ENCODE measurements around the gene IRGC.

IRGC gene

DNA sequence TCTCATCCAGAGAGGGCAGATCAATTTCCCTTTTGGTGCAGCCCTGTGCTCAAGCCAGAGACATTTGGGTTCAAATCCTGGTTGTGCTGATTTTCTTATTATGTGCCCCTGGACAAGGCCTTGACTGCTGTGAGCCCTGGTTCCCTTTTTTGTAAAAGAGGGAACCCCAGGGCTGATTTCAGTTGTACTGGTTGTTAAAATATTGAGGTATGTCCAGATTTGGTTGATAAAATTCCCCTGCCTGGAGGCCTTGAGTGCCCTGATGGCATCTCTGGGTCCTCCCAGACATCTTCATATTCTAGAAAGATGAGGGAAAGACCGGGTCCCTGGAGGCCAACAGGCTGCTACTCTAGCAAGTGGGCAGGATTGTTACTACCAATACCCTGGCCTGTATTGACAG is 31.6 kb upstream of the IRGC start:
- no peaks in the 10 kb centered on the region for H3K27me3 ChIP-seq
- H3K4me1 ChIP-seq (ENCODE audit: control insufficient read depth in 1 of 2, insufficient read depth in 1 of 2, low read depth in 1 of 2, low read length in 1 of 2): peaks cover 55 to 57% of the 10 kb centered on the region in 2 experiments
- no peaks in the 10 kb centered on the region for H3K36me3 ChIP-seq
- H3K4me3 ChIP-seq (ENCODE audit: low read depth in 1 of 2, low read length in 1 of 2): no peak overlapping the region
- no peaks in the 10 kb centered on the region for H3K9me3 ChIP-seq
- TF ChIP-seq, protein P1, sequence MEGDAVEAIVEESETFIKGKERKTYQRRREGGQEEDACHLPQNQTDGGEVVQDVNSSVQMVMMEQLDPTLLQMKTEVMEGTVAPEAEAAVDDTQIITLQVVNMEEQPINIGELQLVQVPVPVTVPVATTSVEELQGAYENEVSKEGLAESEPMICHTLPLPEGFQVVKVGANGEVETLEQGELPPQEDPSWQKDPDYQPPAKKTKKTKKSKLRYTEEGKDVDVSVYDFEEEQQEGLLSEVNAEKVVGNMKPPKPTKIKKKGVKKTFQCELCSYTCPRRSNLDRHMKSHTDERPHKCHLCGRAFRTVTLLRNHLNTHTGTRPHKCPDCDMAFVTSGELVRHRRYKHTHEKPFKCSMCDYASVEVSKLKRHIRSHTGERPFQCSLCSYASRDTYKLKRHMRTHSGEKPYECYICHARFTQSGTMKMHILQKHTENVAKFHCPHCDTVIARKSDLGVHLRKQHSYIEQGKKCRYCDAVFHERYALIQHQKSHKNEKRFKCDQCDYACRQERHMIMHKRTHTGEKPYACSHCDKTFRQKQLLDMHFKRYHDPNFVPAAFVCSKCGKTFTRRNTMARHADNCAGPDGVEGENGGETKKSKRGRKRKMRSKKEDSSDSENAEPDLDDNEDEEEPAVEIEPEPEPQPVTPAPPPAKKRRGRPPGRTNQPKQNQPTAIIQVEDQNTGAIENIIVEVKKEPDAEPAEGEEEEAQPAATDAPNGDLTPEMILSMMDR (IDR thresholded peaks at IDR 0.05): no peak
- peak overlapping the region; percentile 87 for H3K27ac ChIP-seq

DNA sequence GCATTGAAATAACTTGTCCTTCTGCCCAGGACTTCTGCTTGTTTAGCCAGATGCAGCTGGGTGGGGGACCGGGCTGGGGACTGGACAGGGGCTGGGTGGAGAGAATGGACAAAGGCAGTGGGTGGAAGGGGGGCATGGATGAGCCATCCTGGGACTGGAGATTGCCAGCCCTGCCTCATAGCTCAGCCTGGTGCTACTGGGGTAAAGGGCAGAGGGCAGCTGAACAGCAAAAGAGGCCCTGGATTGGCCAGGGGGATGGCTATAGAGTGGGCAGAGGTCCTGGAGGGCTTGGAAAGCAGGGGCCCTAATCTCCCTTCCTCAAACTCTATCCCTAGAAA is 28.2 kb upstream of the IRGC start:
- Histone ChIP-seq H3K27me3 (no peaks in the 10 kb centered on the region), H3K27ac (peak overlapping the region; percentile 96), H3K4me3 (ENCODE audit: low read depth in 1 of 2, low read length in 1 of 2) (no peak overlapping the region), H3K36me3 (no peaks in the 10 kb centered on the region), H3K4me1 (ENCODE audit: control insufficient read depth in 1 of 2, insufficient read depth in 1 of 2, low read depth in 1 of 2, low read length in 1 of 2) (peaks cover 73 to 76% of the 10 kb centered on the region in 2 experiments), H3K9me3 (no peaks in the 10 kb centered on the region)
- TF ChIP-seq, protein P1 (IDR thresholded peaks at IDR 0.05): no peak

DNA sequence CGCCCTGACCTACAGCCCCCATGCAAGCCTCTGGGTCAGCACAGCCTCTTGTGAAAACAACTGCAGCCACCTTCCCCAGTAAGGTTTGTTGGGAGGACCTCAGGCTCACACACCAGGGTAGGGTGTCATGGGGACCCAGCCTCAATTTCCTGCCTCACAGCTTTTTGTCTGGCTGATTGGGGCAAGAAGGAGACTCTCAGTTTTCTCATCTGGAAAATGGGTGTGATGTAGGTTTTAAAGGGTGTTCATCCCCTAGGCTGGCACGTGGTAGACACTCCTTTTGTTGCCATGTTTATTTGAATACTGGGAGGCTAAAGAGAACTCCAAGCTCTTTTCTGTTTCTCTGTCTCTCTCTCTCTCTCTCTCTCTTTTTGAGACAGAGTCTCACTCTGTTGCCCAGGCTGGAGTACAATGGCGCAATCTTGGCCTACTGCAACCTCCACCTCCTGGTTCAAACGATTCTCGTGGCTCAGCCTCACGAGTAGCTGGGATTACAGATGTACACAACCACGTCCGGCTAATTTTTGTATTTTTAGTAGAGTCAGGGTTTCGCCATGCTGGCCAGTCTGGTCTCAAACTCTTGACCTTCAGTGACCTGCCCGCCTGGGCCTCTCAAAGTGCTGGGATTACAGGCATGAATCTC is 27.7 kb upstream of the IRGC start:
- H3K4me1 ChIP-seq (ENCODE audit: control insufficient read depth in 1 of 2, insufficient read depth in 1 of 2, low read depth in 1 of 2, low read length in 1 of 2): peaks cover 73 to 76% of the 10 kb centered on the region in 2 experiments
- H3K36me3 ChIP-seq: no peaks in the 10 kb centered on the region
- peak overlapping the region; percentile 96 for H3K27ac ChIP-seq
- no peaks in the 10 kb centered on the region for H3K9me3 ChIP-seq
- H3K4me3 ChIP-seq (ENCODE audit: low read depth in 1 of 2, low read length in 1 of 2): no peak overlapping the region
- no peaks in the 10 kb centered on the region for H3K27me3 ChIP-seq
- TF ChIP-seq, protein P1 (IDR thresholded peaks at IDR 0.05): no peak

DNA sequence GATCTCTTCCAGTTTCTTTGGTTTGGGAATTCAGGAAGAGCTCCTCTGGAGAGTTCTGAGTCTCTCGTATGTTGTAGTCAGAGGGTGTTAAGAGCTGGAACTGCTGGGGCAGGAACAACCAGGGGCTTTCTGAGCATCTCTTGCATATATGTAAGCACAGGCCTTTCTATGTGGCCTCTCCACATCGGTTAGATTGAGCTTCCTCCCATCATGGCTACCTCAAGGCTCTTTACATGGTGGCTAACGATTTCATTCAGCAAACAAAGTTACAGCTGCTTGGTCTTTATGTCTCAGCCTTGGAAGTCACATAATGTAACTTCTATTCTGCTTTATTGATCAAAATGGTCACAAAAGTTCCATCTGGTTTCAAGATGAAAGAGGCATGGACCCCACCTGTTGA is 25.4 kb upstream of the IRGC start:
- TF ChIP-seq, protein P1 (IDR thresholded peaks at IDR 0.05): no peak
- Histone ChIP-seq H3K36me3 (no peaks in the 10 kb centered on the region), H3K9me3 (no peaks in the 10 kb centered on the region), H3K4me3 (ENCODE audit: low read depth in 1 of 2, low read length in 1 of 2) (no peak overlapping the region), H3K27ac (peak overlapping the region; percentile 96), H3K27me3 (no peaks in the 10 kb centered on the region), H3K4me1 (ENCODE audit: control insufficient read depth in 1 of 2, insufficient read depth in 1 of 2, low read depth in 1 of 2, low read length in 1 of 2) (peaks cover 79 to 80% of the 10 kb centered on the region in 2 experiments)

DNA sequence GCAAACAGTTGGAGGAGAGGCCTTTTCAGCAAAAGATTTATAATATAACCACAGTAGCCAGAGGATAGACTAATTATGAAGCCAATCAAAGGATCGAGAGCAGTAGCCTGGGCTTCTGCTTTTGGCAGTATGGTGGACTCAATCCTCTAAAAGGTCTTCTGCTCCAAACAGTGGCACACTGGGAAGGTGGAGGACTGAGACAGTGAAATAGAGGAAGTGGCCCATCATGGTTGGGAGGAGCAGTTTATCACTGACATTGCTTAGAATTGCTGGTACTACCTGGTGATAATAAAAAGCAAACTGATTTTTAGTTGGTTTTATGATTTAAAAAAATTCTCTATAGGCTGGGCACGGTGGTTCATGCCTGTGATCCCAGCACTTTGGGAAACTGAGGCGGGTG is 25.0 kb upstream of the IRGC start:
- peak overlapping the region; percentile 96 for H3K27ac ChIP-seq
- TF ChIP-seq, protein P1 (IDR thresholded peaks at IDR 0.05): no peak
- no peak overlapping the region for H3K4me3 ChIP-seq (ENCODE audit: low read depth in 1 of 2, low read length in 1 of 2)
- H3K36me3 ChIP-seq: no peaks in the 10 kb centered on the region
- no peaks in the 10 kb centered on the region for H3K27me3 ChIP-seq
- no peaks in the 10 kb centered on the region for H3K9me3 ChIP-seq
- peaks cover 79 to 80% of the 10 kb centered on the region in 2 experiments for H3K4me1 ChIP-seq (ENCODE audit: control insufficient read depth in 1 of 2, insufficient read depth in 1 of 2, low read depth in 1 of 2, low read length in 1 of 2)

Measured in neutrophil (primary cell).